HG03025 (cell line): ENCODE data around the gene TEAD2.
"Not testable (repeated sequence)": the region's sequence is repeated elsewhere in the genome, so short reads cannot be mapped to it uniquely, and the experiment has no call there.

Experiments used
- ATAC-seq: cut with Tn5 transposase; IDR thresholded peaks from one replicate; pipeline ENCODE4 v1.9.1; 2021; ENCODE audit warnings: mild to moderate bottlenecking, moderate library complexity; ENCODE audit not compliant: unreplicated experiment, low FRiP score

Gene TEAD2

DNA sequence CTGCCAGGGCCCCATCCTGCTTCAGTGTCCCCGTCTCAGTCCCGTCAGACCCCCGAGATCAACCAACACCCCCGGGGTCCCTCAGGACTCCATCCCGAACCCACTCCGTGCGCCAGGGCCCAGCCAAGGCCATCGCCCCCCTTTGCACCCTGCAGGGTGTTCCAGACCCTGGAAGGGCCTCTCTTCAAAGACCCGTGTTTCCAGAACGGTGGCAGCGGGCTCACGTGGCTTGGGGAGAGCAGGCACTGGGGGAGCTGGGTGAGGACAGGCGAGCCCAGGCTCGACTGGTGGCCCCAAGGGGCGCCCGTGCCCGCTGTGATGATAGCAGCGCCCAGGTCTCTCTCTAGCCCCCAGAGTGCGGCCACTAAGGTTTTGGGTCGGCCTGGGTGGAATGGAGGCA is 27.2 kb upstream of the TEAD2 start:
- ATAC-seq: no peak

DNA sequence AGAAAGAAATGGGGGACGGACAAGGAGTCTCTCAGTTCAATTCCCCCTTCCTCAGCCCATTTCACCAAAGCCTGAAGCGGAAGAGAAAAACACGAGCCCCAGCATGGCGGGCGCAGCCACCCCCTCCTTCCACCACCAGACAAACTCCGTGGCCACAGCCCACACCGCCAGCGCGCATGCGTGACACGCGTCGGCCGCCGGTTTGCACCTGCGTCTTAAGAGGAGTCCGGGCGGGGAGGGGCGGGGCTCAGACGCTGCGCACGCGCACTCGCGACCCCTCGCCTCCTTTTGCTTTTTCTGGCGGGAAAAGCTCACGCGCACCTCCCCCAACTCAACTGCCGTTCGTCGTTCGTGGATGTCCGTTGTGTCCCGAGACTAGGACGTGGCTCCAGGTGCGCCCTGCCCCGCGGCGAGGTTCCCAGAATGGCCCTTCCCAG is 25.7 kb upstream of the TEAD2 start, which contains the start of gene KASH5:
KASH5 (plus strand) TSS at position 314 of the 437 bp plus-strand sequence. CDS start 2,635 bp downstream, outside the sequence.
- no peak for ATAC-seq

DNA sequence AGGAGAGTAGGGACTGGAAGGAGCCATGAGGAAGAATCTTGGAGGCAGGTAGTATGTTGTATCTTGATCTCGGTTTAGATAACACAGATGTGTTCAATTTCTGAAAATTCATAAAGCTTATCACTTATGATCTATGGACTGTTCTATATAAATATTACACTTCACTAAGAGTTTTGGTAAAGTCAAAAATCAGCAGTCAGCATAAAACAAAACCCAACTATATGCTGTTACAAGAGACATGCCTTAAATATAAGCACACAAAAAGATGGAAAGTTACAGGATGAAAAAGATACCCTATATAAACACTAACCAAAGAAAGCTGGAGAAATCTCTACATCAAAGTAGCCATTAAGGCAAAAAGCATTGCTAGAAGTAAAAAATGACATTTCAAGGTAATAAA is 21.4 kb upstream of the TEAD2 start:
- no peak for ATAC-seq

DNA sequence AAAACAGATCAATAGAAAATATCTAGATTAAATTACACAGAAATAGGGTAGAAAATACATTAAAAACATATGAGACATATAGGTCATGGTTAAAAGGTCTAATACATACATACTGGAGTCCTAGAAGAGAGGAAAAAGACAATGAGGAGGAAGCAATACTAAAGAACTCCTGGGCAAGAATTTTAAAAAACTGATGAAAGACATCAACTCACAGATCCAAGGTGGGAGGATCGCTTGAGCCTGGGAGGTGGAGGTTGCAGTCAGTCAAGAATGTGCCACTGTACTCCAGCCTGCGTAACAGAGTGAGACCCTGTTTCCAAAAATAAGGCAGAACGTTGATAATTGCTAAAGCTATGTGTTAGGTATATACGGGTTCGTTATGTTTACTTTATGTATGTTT is 20.4 kb upstream of the TEAD2 start:
- no peak for ATAC-seq

DNA sequence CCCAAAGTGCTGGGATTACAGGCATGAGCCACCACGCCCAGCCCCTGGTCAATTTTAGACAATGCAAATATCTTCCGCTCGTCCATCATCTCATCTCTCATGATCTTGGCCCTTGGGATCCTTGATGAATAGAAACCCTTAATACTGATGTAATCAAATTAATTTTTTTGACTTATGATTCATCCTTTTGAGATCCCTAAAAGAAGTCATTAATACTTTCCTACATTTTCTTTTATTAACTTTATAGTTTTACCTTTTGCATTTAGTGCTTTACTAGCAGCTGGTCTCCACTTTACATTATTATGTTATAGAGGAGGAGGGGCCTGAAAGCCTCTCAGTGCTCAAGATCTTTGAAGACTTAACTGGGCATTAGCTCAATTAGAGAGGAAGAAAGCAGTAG is 18.2 kb upstream of the TEAD2 start:
- no peak for ATAC-seq

DNA sequence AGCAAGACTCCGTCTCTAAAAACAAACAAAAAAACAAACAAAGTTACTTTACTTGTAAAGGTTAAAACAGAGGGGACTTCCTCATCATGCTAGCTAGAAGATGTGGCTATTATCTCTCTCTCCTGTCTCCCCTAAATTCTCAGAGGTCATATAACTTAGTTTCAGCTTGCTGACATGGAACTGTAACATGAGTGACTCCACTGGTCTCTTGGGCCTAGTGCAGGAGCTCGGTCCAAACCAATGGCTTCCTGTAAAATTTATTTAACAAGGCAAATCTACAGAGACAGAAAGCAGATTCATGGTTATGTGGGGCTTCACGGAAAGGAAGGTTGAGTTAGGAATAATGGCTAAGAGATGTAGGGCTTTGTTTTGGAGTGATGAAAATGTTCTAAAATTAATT is 16.3 kb upstream of the TEAD2 start:
- ATAC-seq: no peak

DNA sequence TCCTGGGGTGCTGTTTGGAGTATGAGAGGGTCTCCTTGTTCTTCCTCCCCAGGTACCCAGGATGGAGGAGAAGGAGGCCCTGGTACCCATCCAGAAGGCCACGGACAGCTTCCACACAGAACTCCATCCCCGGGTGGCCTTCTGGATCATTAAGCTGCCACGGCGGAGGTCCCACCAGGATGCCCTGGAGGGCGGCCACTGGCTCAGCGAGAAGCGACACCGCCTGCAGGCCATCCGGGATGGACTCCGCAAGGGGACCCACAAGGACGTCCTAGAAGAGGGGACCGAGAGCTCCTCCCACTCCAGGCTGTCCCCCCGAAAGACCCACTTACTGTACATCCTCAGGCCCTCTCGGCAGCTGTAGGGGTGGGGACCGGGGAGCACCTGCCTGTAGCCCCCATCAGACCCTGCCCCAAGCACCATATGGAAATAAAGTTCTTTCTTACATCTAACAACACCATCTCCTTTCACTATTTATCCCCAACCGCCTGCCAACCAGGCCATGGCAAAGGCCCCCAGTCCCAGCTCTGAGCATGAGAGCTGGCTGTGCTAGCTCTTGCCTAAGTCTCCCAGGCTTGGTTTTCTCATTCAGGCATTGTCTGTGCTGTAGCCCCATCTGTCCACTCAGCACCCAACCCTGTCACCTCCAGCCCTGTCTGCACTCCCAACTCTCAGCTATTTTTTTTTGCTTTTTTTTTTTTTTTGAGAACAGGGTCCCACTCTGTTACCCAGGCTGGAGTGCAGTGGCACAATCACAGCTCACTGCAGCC is 12.6 kb upstream of the TEAD2 start:
- ATAC-seq: no peak

DNA sequence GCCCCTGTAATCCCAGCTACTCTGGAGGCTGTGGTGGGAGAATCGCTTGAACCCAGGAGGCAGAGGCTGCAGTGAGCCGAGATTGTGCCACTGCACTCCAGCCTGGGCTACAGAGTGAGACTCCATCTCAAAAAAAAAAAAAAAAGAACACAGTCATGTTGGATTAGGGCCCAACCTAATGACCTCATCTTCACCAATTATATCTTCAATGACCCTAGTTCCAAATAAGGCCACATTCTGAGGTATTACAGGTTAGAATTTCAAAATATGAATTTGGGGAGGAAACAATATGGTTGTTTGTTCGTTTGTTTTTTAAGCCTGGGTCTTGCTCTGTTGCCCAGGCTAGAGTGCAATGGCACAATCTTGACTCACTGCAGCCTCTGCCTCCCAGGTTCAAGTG is 11.0 kb upstream of the TEAD2 start:
- ATAC-seq: not testable (repeated sequence)

DNA sequence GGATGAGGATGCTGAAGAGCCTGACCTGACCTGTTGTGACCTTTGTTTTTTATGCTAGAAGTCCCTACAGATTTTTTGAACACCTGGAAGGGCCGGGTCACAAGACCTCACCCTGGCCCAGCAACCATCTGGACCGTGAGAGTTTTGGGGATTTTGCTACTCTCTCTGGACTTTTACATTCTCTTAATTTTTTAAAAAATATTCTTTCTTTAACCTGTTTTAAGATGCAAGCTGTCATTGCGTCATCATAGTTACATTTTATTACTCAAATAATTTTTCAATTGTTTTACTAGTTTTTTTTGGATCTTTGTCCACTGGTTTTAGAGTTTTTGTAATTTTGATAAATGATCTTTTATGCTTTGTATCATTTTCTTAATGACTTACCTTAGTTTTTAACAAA is 9.0 kb upstream of the TEAD2 start:
- ATAC-seq: no peak

DNA sequence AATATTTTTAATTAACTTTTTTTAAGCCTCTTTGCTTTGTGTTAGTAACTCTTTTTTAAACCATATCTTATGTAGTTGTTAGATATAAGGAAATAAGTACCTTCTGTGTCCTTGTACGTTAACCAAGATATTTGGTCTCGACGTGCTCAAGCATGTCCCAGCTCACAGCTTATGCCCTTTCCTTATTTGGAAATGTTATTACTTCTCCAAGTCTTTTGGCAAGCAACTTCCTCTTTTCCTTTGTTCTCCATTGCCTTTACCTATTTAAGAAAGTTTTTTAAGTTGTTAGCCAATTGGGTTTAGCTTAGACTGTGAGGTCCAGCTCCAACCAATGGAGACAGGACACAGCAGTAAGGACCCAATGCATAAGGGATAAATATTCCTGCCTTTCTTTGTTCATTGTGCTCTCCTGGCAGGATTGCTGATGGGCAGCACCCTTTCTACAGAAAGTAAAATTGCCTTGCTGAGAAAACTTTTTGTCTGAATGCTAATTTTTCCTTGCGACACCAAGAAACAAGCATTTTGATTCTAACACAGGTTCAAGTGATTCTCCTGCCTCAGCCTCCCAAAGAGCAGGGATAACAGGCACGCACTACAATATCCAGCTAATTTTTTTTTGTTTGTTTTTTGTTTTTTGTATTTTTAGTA is 6.6 kb upstream of the TEAD2 start:
- ATAC-seq: no peak

DNA sequence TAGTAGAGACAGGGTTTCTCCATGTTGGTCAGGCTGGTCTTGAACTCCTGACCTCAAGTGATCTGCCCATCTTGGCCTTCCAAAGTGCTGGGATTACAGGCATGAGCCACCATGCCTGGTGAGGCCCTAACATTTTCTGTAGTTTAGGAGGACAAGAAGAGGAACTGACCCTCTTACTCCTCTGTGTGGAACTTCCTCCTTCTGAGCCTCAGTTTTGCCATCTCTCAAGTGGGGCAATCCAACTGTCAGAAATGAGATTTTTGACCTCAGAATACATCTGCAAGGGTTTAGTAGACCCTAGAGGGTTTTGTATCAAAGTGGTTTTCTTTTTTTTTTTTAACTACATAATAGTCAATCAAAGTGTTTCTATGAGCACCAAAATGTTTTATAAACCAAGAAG is 3.9 kb upstream of the TEAD2 start:
- no peak for ATAC-seq

DNA sequence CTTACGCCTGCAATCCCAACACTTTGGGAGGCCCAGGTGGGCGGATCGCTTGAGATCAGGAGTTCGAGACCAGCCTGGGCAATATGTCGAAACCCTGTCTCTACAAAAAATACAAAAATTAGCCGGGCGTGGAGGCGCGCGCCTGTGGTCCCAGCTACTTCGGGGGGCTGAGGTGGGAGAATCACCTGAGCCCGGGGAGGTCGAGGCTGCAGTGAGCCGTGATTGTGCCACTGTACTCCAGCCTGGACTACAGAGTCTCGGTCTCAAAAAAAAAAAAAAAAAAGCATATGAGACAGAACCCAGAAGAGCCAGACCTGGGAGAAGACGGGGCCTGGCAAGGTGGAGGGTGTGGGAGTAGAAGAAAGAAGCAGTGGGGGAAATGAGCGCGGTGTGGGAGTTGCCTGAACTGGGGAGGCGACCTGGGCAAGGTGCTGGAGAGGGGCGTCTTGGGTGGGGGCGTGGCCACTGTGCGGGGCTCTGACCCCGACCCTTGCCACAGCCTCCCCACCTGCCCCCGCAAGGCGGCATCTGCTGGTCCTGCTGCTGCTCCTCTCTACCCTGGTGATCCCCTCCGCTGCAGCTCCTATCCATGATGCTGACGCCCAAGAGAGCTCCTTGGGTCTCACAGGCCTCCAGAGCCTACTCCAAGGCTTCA is 2.0 kb upstream of the TEAD2 start:
- no peak for ATAC-seq

DNA sequence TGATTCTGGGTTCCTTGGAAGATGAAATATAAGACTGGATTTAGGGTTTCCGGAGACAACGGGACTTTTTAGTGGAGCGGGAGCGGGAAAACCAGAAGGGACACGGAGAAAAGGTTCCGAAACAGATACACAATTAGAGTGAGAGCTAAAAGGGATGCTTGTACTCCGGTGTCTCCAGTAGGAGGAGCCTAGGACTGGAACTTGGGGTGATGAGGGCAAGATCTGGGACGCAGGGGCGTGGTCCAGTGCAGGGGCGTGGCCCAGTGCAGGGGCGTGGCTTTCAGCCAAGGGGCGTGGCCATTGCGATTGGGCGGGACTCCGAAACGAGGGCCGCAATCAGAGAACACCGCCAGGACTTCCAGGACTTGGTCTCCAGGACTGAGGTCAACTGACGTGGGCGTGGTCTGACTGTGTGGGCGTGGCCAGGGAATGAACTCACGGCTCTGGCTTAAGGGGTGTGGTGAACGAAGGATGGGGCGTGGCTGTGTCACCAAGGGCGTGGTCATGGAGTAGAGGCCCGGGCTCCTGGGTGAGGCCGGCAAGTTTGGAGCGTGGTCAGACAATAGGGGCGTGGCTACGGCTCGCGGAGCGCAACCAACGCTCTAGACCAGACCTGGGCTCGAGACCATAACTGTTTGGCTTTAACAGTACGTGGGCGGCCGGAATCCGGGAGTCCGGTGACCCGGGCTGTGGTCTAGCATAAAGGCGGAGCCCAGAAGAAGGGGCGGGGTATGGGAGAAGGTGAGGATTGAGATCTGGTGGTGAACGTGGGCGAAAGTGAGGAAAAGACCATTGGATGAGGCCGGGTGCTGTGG is 1.3 kb upstream of the TEAD2 start, which contains the start of gene DKKL1:
DKKL1 (plus strand) TSS at position 610 of the 815 bp plus-strand sequence; CDS start at position 732, 122 bp downstream.
- ATAC-seq: no peak

DNA sequence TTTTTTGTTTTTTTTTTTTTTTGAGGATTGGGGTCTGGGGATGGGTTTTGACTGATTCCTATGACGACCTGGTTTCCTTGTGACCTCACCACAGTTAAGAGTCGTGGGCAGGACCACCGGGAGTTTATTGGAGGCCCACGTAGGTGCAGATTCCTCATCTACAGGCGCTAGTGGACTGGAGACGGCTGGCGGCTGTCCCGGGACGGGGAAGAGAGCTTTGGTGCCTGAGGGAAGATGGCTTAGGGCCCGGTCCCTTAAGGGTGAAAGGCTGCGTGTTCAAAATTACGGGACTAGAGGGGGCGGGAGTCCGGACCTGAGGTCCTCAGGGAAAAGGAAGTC is 682 bp upstream of the TEAD2 start:
- no peak for ATAC-seq

DNA sequence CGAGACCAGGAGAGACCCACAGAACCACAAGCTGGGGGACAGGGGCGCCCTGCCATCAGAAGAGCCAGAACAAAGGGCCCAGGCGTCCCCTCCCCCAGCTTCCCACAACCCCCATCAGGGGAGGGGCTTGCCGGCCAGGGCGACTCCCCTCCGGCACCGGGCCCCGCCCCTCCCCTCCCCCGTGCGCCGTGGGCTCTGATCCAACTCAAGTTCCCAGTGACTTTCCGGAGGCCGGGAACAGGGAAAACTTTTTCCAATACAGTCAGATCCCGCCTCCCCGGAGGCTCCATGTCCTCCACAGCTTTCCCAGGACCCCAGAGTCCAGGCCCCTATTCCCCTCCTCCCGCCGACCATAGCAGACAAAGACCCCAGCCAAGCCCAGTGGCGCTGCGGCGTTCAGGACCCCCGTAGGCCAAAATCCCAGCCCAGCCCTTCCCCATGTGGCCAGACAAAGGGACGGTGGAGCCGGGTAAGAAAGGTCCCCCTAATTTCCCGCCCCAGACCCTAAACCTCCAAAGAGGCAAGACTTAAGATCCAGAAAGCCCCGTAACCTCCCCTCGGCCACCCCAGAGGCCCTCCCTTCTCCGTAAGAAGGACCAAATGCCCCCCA is 673 bp downstream of the TEAD2 start:
- no peak for ATAC-seq

DNA sequence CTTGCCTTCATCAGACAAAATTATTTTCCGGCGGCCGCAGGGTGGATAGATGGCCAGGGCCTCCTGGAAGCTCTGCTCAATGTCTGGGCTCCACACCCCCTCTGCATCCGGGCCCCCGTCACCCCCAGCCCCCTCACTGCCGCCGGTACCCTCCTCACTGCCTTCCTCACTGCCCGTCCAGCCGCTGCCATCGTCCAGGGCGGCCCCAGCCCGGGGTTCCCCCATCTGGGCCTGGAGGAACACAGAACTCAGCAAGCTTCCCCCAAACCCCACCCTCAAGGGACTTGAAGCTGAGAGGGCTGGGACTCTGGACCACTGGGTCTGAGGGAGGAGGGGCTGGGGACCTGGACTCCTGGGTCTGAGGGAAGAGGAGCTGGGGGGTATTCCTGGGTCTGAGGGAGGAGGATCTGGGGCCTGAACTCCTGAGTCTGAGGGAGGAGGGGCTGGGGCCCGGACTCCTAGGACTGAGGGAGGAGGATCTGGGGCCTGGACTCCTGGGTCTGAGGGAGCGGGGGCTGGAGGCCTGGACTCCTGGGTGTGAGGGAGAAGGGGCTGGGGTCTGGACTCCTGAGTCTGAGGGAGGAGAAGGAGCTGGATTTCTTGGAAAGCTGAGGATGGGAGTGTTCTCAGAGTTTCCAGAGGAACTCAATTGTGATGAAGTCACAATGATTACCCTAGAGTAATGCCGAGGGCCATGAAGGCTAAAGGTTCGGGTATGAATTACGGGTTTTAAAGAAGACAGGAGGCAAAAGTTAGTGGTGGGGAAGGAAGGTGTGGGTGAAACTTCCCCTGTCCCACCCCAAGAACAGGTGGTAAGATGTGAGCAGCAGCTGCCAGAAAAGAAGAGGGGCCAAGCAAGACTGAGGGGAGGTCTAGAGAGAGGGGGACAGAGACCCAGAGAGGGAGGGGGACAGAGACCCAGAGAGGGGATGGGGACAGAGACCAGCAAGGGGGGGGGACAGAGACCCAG is 2.1 kb downstream of the TEAD2 start:
- ATAC-seq: no peak

DNA sequence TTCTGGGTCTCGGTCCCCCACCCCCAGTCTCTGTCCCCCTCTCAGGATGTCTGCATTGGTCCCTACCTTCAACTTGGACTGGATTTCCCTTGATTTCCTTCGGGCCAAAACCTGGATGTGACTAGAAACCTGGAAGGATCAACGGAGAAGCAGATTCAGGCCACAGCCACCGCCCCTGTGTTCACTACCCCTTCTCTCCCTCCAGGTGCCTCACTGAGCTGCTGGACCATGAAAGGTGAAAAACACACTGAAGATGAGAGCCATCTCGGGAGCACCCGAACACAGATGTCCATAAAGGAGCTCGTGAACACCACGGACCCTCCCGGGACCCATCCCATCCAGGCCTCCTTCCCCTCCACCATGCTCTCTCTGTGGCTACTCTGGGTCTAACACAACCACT is 5.0 kb downstream of the TEAD2 start:
- ATAC-seq: no peak

DNA sequence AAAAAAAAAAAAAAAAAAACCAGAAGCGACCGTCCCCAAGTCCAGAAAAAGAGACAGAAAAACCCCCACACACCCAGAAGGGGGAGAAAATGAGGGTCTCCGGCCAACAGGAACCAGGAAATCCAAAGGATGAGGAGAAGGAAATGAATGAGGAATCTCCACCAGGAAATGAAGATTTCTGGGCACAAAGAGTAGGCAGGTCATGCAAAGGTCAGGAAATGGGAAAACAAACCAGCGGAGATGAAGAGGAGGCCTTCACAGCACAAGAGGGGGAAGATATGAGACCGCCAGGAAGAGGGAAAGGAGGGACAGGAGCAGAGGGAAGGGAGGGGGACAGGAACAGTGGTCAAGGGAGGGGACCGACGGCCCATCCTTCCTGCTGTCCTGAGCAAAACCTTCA is 5.8 kb downstream of the TEAD2 start:
- ATAC-seq: no peak

DNA sequence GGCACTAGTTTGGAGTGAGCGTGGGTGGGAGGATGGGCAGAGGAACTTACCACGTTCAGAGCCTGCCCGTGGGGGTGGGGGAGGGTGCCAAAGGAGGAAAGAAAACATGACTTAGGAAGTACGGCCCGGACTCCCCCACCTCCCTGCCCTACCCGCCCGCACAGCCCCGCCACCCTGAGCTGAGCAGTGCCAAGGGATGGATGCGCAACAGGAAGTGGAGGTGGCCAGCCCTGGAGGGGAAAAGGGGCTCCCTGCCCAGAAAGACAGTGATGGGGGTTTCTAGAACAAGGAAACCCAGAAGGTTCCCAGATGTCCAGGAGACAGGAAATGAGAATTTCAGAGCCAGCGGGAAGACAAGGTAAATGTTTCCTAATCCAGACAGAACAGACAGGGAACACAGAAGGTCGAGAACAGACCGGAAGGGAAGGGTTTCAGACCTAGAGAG is 6.3 kb downstream of the TEAD2 start:
- no peak for ATAC-seq
